ENCODE results near the gene CCDC85C. TPM values are rescaled to one million over a fixed set of nuclear protein-coding genes. Genes with fewer than 3 reads are reported as not detected.

The CCDC85C gene
- total RNA-seq, 1 donor from 2014 or later, result 16.6 TPM

DNA sequence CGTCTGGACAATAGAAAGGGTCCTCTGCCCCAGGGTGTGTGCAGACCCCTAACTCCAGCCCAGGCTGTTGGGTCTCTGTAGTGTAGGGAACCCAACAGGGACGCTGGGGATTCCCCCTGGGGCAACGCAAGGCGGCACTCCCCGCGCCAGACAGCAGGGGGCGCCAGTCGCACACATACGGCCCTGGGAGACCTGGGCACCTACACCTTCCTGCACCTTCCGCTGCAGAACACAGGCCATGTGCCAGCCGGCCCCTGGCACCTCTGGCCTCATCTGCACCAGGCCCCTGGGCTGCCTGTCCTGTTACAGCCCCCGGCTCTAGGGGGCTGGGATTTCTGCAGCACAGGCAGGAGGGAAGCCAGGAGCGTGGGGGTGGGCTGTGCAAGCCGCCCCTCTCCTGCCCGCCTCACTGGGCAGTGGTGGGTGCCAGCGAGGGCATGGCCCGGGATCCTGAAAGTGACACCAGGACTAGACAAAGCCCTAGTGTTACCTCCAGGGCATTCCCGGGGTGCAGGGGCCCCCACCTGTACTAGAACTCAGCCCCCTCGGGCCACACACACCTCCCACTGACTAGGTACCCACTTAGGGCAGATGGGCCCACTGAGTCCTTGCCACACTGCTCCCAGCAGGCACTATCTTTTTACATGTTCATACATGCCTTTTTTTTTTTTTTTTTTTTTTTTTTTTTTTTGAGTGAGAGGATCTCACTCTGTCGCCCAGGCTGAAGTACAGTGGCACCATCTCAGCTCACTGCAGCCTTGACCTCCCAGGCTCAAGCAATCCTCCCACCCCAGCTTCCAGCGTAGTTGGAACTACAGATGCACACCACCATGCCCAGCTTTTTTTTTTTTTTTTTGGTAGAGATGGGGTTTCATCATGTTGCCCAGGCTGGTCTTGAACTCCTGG, 85.3 kb downstream of the CCDC85C start:
- TF ChIP-seq, protein P1, sequence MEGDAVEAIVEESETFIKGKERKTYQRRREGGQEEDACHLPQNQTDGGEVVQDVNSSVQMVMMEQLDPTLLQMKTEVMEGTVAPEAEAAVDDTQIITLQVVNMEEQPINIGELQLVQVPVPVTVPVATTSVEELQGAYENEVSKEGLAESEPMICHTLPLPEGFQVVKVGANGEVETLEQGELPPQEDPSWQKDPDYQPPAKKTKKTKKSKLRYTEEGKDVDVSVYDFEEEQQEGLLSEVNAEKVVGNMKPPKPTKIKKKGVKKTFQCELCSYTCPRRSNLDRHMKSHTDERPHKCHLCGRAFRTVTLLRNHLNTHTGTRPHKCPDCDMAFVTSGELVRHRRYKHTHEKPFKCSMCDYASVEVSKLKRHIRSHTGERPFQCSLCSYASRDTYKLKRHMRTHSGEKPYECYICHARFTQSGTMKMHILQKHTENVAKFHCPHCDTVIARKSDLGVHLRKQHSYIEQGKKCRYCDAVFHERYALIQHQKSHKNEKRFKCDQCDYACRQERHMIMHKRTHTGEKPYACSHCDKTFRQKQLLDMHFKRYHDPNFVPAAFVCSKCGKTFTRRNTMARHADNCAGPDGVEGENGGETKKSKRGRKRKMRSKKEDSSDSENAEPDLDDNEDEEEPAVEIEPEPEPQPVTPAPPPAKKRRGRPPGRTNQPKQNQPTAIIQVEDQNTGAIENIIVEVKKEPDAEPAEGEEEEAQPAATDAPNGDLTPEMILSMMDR (IDR thresholded peaks at IDR 0.05; ENCODE audit: insufficient read depth, low read depth, low read length), result peak; percentile 71
- TF ChIP-seq EZH2 (IDR thresholded peaks at IDR 0.05; ENCODE audit: insufficient read depth, low read length), result no peak
- H3K9ac ChIP-seq (ENCODE audit: low read length), result no peak overlapping the region
- H3K9me3 Mint-ChIP-seq (ENCODE audit: unreplicated experiment), result no peaks in the 10 kb centered on the region
- H3K4me1 ChIP-seq (ENCODE audit: insufficient read depth, low read length), result peaks cover 20% of the 10 kb centered on the region
- no peaks in the 10 kb centered on the region for H3K27me3 Mint-ChIP-seq (ENCODE audit: low read depth, unreplicated experiment)
- no peak overlapping the region for H3K4me3 ChIP-seq (ENCODE audit: insufficient read depth, low read depth, low read length)
- H3K4me1 Mint-ChIP-seq (ENCODE audit: low read depth, unreplicated experiment), result peaks cover 5% of the 10 kb centered on the region
- no peaks in the 10 kb centered on the region for H3K27me3 ChIP-seq (ENCODE audit: insufficient read depth, low read length)
- no peak overlapping the region for H2AFZ ChIP-seq (ENCODE audit: low read depth, low read length)
- H3K36me3 ChIP-seq (ENCODE audit: insufficient read depth, low read length), result no peaks in the 10 kb centered on the region
- no peak overlapping the region for H3K27ac Mint-ChIP-seq (ENCODE audit: unreplicated experiment)
- peaks cover 13% of the 10 kb centered on the region for H3K79me2 ChIP-seq (ENCODE audit: insufficient read depth, low read length)
- no peak overlapping the region for H3K4me2 ChIP-seq (ENCODE audit: low read length)
- no peaks in the 10 kb centered on the region for H3K9me3 ChIP-seq (ENCODE audit: insufficient read depth, low read depth, low read length)
- H3K4me3 Mint-ChIP-seq (ENCODE audit: unreplicated experiment), result no peak overlapping the region
- H3K36me3 Mint-ChIP-seq (ENCODE audit: low read depth, unreplicated experiment), result peaks cover 1% of the 10 kb centered on the region
- peaks cover 11% of the 10 kb centered on the region for H4K20me1 ChIP-seq (ENCODE audit: insufficient read depth, low read length)
- no peak for DNase-seq (ENCODE audit: low read depth)
- no peak for FAIRE-seq
- H3K27ac ChIP-seq (ENCODE audit: low read depth, low read length), result no peak overlapping the region

DNA sequence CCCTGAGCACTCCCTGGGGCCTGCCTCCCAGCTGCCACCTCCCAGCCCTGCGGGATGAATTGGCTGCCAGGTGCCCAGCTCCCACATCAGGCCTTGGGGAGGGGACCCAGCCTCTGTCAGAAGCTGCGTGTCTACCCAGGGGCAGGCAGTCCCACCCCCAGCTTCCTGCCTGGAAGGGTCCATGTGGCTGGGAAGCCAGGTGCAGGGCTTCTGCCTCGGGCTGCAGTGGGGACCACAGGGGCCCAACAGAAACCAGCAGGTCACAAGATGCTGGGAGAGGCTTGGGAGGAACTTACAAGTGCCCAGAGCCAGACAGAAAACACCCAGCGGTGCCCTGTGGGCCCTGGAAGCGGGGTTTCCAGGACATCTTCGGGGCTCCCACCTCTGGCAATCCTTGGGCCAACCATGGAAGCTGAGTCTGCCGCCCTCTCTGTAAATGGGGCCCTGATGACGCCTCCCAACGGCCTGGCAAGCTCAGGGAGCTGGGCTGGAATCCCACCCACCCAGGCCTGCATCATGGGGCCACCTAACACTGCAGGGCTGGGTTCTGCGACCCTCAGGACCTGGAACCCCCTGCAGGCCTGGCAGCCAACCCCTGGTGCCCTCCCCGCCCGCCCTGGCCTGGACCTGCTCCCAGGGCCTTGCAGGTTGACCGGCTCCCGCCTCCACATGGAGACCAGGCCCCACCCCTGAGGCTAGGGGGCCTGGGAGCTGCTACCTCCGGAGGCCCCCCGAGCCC, 86.2 kb downstream of the CCDC85C start:
- Mint-ChIP-seq H3K36me3 (ENCODE audit: low read depth, unreplicated experiment) (peaks cover 2% of the 10 kb centered on the region), H3K27ac (ENCODE audit: unreplicated experiment) (no peak overlapping the region), H3K4me1 (ENCODE audit: low read depth, unreplicated experiment) (peaks cover 5% of the 10 kb centered on the region), H3K4me3 (ENCODE audit: unreplicated experiment) (no peak overlapping the region), H3K9me3 (ENCODE audit: unreplicated experiment) (no peaks in the 10 kb centered on the region), H3K27me3 (ENCODE audit: low read depth, unreplicated experiment) (no peaks in the 10 kb centered on the region)
- H3K79me2 ChIP-seq (ENCODE audit: insufficient read depth, low read length), result peaks cover 14% of the 10 kb centered on the region
- TF ChIP-seq, protein P1 (IDR thresholded peaks at IDR 0.05; ENCODE audit: insufficient read depth, low read depth, low read length), result no peak
- TF ChIP-seq EZH2 (IDR thresholded peaks at IDR 0.05; ENCODE audit: insufficient read depth, low read length), result no peak
- no peak overlapping the region for H2AFZ ChIP-seq (ENCODE audit: low read depth, low read length)
- H3K4me3 ChIP-seq (ENCODE audit: insufficient read depth, low read depth, low read length), result no peak overlapping the region
- no peaks in the 10 kb centered on the region for H3K9me3 ChIP-seq (ENCODE audit: insufficient read depth, low read depth, low read length)
- no peaks in the 10 kb centered on the region for H3K27me3 ChIP-seq (ENCODE audit: insufficient read depth, low read length)
- H3K4me2 ChIP-seq (ENCODE audit: low read length), result no peak overlapping the region
- H3K4me1 ChIP-seq (ENCODE audit: insufficient read depth, low read length), result peaks cover 11% of the 10 kb centered on the region
- H3K36me3 ChIP-seq (ENCODE audit: insufficient read depth, low read length), result no peaks in the 10 kb centered on the region
- H3K27ac ChIP-seq (ENCODE audit: low read depth, low read length), result no peak overlapping the region
- DNase-seq (ENCODE audit: low read depth), result no peak
- no peak for FAIRE-seq
- H4K20me1 ChIP-seq (ENCODE audit: insufficient read depth, low read length), result peaks cover 15% of the 10 kb centered on the region
- H3K9ac ChIP-seq (ENCODE audit: low read length), result no peak overlapping the region
